GM12801 (cell line): ENCODE data around the gene SLC17A9.

Experiments used
- CTCF ChIP-seq: IDR thresholded peaks from one replicate; pipeline ENCODE4 v1.5.1; 2011; ENCODE audit warnings: control low read depth; ENCODE audit not compliant: insufficient read length; ENCODE audit errors: extremely low read depth

Gene SLC17A9

GRCh38 chr20:63009045-63009961, 56.8 kb downstream of the SLC17A9 start:
- peak; percentile 2 for TF ChIP-seq CTCF

- no peak for TF ChIP-seq CTCF
Measured at GRCh38 chr20:63009988-63010769, 57.7 kb downstream of the SLC17A9 start.

GRCh38 chr20:63011798-63012197, 59.3 kb downstream of the SLC17A9 start:
- TF ChIP-seq CTCF, result no peak

GRCh38 chr20:63013207-63013606, 60.7 kb downstream of the SLC17A9 start:
- no peak for TF ChIP-seq CTCF

GRCh38 chr20:63014287-63014686, 61.8 kb downstream of the SLC17A9 start:
- TF ChIP-seq CTCF, result no peak

- TF ChIP-seq CTCF, result no peak
Measured at GRCh38 chr20:63014710-63015109, 62.2 kb downstream of the SLC17A9 start.

GRCh38 chr20:63015147-63015661, 62.7 kb downstream of the SLC17A9 start:
- TF ChIP-seq CTCF, result no peak
